GM19025 (cell line): ENCODE measurements around the gene GGCT.
A peak's percentile ranks its signal among the peaks of the same experiment; 100 is the strongest.

Experiments used
- ATAC-seq: cut with Tn5 transposase; IDR thresholded peaks from one replicate; pipeline ENCODE4 v1.9.1; 2021; ENCODE audit warnings: mild to moderate bottlenecking, low read depth, moderate library complexity; ENCODE audit not compliant: unreplicated experiment

The GGCT gene

GRCh38 chr7:30479202-30480120 lies 25.2 kb downstream of the GGCT start:
- ATAC-seq: no peak

- ATAC-seq: peak; percentile 90
Observed at GRCh38 chr7:30478349-30479201, 26.1 kb downstream of the GGCT start, which contains the start of gene NOD1. NOD1 (minus strand) TSS chr7:30478784; CDS start chr7:30456921, 21,863 bp downstream.

GRCh38 chr7:30476459-30477145 lies 28.0 kb downstream of the GGCT start:
- ATAC-seq: no peak

- ATAC-seq: no peak
Observed at GRCh38 chr7:30475580-30475979, 29.0 kb downstream of the GGCT start.

- no peak for ATAC-seq
Observed at GRCh38 chr7:30474893-30475292, 29.7 kb downstream of the GGCT start.

- ATAC-seq: no peak
Observed at GRCh38 chr7:30474485-30474884, 30.1 kb downstream of the GGCT start.

GRCh38 chr7:30473903-30474302 lies 30.7 kb downstream of the GGCT start:
- no peak for ATAC-seq

GRCh38 chr7:30472784-30473775 lies 31.5 kb downstream of the GGCT start:
- no peak for ATAC-seq

- ATAC-seq: no peak
Observed at GRCh38 chr7:30472081-30472783, 32.4 kb downstream of the GGCT start.

- ATAC-seq: no peak
Observed at GRCh38 chr7:30471205-30471604, 33.4 kb downstream of the GGCT start.

GRCh38 chr7:30470771-30471170 lies 33.9 kb downstream of the GGCT start:
- ATAC-seq: no peak

- no peak for ATAC-seq
Observed at GRCh38 chr7:30470163-30470770, 34.4 kb downstream of the GGCT start.

- ATAC-seq: no peak
Observed at GRCh38 chr7:30469303-30469702, 35.3 kb downstream of the GGCT start.

GRCh38 chr7:30468791-30469190 lies 35.8 kb downstream of the GGCT start:
- no peak for ATAC-seq

GRCh38 chr7:30468041-30468440 lies 36.6 kb downstream of the GGCT start:
- ATAC-seq: no peak

GRCh38 chr7:30467271-30467670 lies 37.4 kb downstream of the GGCT start:
- ATAC-seq: no peak

GRCh38 chr7:30466266-30466665 lies 38.4 kb downstream of the GGCT start:
- no peak for ATAC-seq

GRCh38 chr7:30465811-30466180 lies 38.8 kb downstream of the GGCT start:
- no peak for ATAC-seq
